GM13977 (cell line): ENCODE measurements around the gene APCDD1.

ENCODE experiments used
- DNase-seq: peaks from one replicate; pipeline ENCODE4 v3.0.0; 2012; ENCODE audit warnings: low spot score
- CTCF ChIP-seq: IDR thresholded peaks from 2 replicates; pipeline ENCODE4 v1.5.1; 2012; ENCODE audit warnings: mild to moderate bottlenecking, control low read depth; ENCODE audit not compliant: insufficient read depth; ENCODE audit errors: extremely low read depth, missing control alignments
- in situ Hi-C: fragments of 300-500 bp; cut with MboI; formaldehyde crosslinking; loops from one replicate; pipeline ENCODE4 v1.12.0; 2022; ENCODE audit warnings: low sequenced_read_pairs, low pct_unique_long_range_greater_than_20kb, mixed read lengths, inconsistent platforms; ENCODE audit not compliant: unreplicated experiment

APCDD1 gene

GRCh38 chr18:10431680-10432079 lies 22.8 kb upstream of the APCDD1 start:
- no peak for TF ChIP-seq CTCF

DNA sequence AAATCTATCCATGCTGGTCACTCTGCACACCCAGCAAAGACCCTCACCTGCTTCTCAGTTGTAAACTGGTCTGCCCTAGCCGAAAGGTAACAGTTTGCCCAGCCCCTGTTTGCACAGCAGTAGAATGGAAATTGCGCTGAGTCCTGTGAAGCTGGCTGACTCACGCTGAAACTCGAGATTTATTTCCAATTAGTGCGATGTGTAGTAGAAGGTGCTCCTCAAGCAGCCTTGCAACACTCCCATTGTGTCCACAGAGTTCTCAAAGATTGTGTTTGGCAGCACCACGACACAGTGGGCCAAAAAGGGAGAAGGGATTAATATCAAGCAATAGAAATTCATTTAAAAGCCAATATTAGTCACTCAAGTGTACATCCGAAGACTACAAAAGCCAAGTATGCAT lies 21.7 kb upstream of the APCDD1 start:
- in situ Hi-C loops: no loop called here
- DNase-seq: no peak
- no peak for TF ChIP-seq CTCF

More at GRCh38 chr18:10431680-10432079, 22.8 kb upstream of the APCDD1 start:
- no peak for DNase-seq
- in situ Hi-C loops: no loop called here

DNA sequence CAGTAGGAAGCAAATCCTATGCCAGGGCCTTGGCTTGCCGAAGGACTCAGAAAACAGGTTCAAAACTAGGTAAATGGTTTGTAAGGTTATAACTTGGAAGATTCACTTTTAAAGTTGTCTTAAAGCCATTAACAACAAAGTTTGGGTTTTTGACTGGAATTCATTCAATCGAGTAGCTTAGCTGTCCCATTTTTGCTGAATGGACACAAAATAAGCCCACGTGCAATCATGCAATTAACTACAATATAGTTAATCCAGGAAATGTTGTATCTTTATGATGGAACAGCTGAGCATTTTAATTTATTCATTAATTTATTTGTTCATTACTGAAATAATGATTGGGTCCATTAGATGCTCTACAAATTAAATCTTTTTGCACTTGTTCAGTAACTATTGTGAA lies 18.3 kb upstream of the APCDD1 start:
- no peak for TF ChIP-seq CTCF
- DNase-seq: no peak
- in situ Hi-C loops: no loop called here

- in situ Hi-C loops: no loop called here
- DNase-seq: no peak
- no peak for TF ChIP-seq CTCF
Observed at GRCh38 chr18:10437837-10438236, 16.6 kb upstream of the APCDD1 start.

- no peak for DNase-seq
- in situ Hi-C loops: no loop called here
- no peak for TF ChIP-seq CTCF
Observed at GRCh38 chr18:10439898-10440297, 14.5 kb upstream of the APCDD1 start.

DNA sequence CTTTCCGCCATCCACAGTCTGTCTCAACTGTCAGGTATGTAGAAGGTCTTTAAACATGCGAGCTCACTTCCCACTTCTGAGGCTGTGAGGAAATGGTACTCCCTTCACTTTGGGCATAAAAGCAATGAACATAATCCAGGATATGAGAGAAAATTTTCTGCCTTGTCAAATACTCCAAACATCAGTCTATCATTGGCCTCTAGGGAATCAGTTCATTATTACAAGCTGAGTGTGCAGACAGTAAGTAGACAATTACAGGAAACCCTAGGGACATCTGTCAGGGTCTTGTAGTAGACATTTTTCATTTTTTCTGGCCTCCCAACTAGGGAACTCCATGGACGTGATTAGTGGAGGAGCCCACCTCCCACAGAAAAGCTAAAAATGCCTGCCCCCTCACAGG lies 13.6 kb upstream of the APCDD1 start:
- DNase-seq: no peak
- TF ChIP-seq CTCF: no peak
- in situ Hi-C loops: no loop called here

GRCh38 chr18:10441472-10441871 lies 13.0 kb upstream of the APCDD1 start:
- in situ Hi-C loops: no loop called here
- no peak for DNase-seq
- TF ChIP-seq CTCF: no peak
